Measurements from ENCODE around the gene ATXN3L. TPM values are rescaled to one million over a fixed set of nuclear protein-coding genes. Genes with fewer than 3 reads are reported as not detected.

Gene ATXN3L
- total RNA-seq (2022; extraction: Qiagen RNA extraction): not detected in 5 replicates

DNA sequence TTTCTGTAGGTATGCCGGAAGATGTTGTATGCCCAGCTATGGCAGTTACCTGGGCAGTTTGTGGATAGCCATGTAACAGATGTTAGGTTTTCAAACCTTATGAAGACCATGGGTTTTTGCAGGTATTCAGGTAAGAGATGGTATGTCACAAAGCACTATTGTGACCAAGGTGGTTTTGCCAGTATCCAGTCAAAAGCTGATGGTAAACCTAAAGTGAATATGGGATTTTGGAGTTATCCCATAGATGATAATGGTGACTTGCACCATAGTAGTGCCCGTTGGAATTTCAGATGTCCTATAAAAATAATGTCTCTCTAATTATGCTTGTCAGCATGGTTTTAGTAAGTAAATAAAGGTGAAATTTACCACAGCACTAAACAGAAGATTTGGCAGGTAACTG is at the start of gene ATXN3L:
Gene ATXN3L (minus strand): TSS at position 101 of the 400 bp plus-strand sequence. CDS start 119 bp downstream, outside the sequence.

Other genes starting within 250 kb of the ATXN3L start
- not detected in 5 replicates for gene EGFL6, start 249.5 kb upstream of the ATXN3L start, total RNA-seq (2022; extraction: Qiagen RNA extraction)

Measured in A549 treated with AZD2906 at 1 μM for 4 hours (cell line).